T-helper 22 cell (primary cell): ENCODE measurements around the gene C16orf78.

ENCODE experiments used
- DNase-seq: peaks from one replicate; pipeline ENCODE4 v3.0.0-alpha.2; 2020; ENCODE audit warnings: low read depth

The C16orf78 gene

GRCh38 chr16:49373504-49373903, at the start of gene C16orf78:
Gene C16orf78 (plus strand): TSS chr16:49373804. CDS start chr16:49373940, 136 bp downstream.
- no peak for DNase-seq

GRCh38 chr16:49324703-49325102, 48.9 kb upstream of the C16orf78 start:
- no peak for DNase-seq

- no peak for DNase-seq
These were observed 46.1 kb upstream of the C16orf78 start for GRCh38 chr16:49327466-49327865.

- no peak for DNase-seq
These were observed 45.3 kb upstream of the C16orf78 start for GRCh38 chr16:49328325-49328724.

- no peak for DNase-seq
These were observed 42.9 kb upstream of the C16orf78 start for GRCh38 chr16:49330562-49331201.

- DNase-seq = no peak
These were observed 40.9 kb upstream of the C16orf78 start for GRCh38 chr16:49332589-49333258.

GRCh38 chr16:49333259-49333597, 40.4 kb upstream of the C16orf78 start:
- DNase-seq = no peak

- DNase-seq = no peak
These were observed 37.8 kb upstream of the C16orf78 start for GRCh38 chr16:49335828-49336227.

- no peak for DNase-seq
These were observed 37.0 kb upstream of the C16orf78 start for GRCh38 chr16:49336581-49336980.

GRCh38 chr16:49337814-49338350, 35.7 kb upstream of the C16orf78 start:
- DNase-seq = no peak

- no peak for DNase-seq
These were observed 34.9 kb upstream of the C16orf78 start for GRCh38 chr16:49338611-49339265.

GRCh38 chr16:49340466-49340865, 33.1 kb upstream of the C16orf78 start:
- no peak for DNase-seq

GRCh38 chr16:49341706-49342105, 31.9 kb upstream of the C16orf78 start:
- no peak for DNase-seq

- no peak for DNase-seq
These were observed 31.0 kb upstream of the C16orf78 start for GRCh38 chr16:49342336-49343265.

- DNase-seq = no peak
These were observed 30.3 kb upstream of the C16orf78 start for GRCh38 chr16:49343291-49343690.

GRCh38 chr16:49344401-49344800, 29.2 kb upstream of the C16orf78 start:
- no peak for DNase-seq

- no peak for DNase-seq
These were observed 27.8 kb upstream of the C16orf78 start for GRCh38 chr16:49345829-49346228.

GRCh38 chr16:49346459-49346858, 27.1 kb upstream of the C16orf78 start:
- no peak for DNase-seq

- no peak for DNase-seq
These were observed 26.1 kb upstream of the C16orf78 start for GRCh38 chr16:49347476-49347875.

- no peak for DNase-seq
These were observed 25.0 kb upstream of the C16orf78 start for GRCh38 chr16:49348408-49349176.

GRCh38 chr16:49349446-49350168, 24.0 kb upstream of the C16orf78 start:
- DNase-seq = no peak
